HG03575 (cell line): ENCODE data around the gene RNF19B.
"Not testable (repeated sequence)": the region's sequence is repeated elsewhere in the genome, so short reads cannot be mapped to it uniquely, and the experiment has no call there.

Experiments used
- ATAC-seq: cut with Tn5 transposase; IDR thresholded peaks from one replicate; pipeline ENCODE4 v1.9.1; 2021; ENCODE audit not compliant: unreplicated experiment, insufficient number of reproducible peaks, low FRiP score; ENCODE audit errors: extremely low read depth

RNF19B gene

DNA sequence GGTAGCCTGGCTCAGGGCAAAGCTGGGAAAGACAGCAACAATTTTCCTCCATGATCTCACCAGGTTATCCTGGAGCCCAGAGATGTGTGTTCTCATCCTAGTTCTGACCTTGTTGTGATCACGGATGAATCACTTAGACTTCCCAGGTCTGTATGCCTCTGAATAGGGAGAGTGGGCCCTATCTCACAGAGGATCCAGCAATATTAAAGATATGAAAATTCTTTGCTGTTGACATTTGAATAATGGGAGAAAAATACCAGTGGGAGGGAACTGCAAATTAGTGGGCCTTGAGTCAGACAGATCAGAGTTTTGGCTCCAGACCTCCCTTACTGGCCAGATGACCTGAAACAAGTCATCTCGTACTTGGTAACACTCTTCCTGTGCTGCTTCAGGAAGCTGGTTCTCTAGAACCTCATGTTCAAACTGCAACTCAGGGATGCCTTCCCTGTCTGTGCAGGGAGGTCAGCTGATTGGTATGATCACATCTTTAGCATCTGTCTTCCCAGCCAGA lies 32.8 kb upstream of the RNF19B start:
- no peak for ATAC-seq

DNA sequence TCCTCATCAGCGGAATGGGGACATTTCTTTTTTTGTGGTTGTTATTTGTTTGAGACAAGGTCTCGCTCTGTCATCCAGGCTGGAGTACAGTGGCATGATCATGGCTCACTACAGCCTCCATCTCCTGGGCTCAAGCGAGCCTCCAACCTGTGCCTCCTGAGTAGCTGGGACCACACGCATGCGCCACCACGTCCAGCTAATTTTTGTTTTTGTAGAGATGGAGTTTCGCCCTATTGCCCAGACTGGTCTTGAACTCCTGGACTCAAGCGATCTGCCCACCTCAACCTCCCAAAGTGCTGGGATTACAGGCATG lies 28.7 kb upstream of the RNF19B start:
- ATAC-seq = not testable (repeated sequence)

GRCh38 chr1:32992489-32993323 lies 28.1 kb upstream of the RNF19B start:
- ATAC-seq = peak; percentile 46

DNA sequence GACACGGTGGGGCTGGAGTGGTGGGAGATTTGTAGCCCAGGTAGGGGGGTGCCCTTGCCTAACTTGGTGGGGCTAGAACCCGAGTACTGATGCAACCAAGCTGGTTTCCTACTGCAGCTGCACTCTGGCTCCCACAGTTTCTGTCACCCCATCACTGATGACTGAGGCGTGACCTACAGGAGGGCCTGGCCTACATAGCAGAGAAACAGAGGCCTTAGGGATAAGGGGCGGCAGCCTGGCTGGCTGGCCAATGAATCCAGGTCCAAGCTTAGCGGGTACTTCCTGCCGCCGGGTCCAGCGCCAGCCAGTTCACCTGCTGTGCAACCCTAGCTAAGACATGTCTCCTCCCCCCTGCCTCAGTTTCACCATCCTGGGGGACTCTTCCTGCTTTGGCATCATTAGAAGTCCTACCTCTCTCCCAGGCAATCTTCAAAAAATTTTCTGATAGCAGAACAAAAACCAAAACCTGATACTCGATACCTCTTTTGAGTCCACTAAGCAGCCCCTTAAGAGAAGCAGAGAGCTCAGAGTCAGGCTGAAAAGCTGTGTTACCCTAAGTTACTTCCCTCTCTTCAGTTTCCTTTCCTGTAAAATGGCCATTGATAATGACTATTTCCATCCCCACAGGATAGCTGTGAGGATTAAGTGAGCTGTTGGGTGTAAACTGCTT lies 27.3 kb upstream of the RNF19B start:
- no peak for ATAC-seq

- no peak for ATAC-seq
Observed at GRCh38 chr1:32991386-32991785, 26.8 kb upstream of the RNF19B start.

DNA sequence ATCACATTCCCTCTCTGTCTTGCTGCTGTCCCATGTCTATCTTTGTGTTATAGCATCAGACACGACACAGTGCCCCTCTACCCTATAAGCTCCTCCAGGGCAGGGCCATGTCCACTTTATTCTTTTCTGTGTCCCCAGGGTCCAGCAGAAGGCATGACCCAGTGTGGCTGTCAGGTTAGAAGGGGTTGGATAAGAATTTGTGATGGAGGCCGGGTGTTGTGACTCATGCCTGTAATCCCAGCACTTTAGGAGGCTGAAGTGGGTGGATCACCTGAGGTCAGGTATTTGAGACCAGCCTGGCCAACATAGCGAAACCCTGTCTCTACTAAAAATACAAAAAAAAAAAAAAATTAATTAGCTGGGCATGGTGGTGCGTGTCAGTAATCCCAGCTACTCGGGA lies 26.3 kb upstream of the RNF19B start:
- no peak for ATAC-seq

DNA sequence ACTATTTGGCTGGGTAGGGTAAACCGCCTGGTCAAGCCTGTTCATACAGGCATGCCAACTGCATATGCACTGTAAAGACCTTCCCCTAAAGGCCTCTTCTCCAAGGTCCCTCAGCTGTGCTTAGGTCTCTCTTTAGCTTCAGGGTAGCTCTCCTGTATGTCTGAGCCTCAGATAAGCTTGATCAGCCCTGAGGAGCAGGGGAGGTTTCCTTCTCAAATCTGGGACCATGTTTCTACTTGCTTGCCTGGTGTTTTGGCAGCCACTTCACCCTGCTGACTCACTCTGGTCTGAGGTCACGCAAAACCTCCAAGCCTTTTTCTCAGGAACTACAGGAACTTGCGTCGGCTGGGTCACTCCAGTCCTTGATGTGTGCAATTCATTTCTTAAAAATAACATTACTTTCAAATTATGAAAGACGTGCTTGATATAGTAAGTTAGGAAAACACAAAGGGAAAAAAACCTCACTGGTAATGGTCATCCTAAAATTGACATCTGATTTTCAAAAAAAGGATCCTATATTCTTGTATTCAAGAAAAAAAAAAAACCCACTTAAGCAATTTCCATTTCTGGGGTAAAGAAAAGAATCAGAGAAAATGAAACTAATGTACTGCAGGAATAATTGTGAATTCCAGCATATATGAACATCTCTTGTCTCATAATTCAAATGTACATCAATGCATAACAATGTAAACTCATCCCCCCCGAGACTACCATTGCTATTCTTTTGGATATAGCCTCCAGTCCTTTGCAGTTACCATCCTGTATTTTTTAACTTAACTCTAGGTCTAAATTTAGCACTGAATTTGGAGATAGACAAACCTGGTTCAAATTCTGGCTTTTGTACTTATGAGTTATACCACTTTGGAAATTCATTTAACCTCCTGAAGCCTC lies 24.8 kb upstream of the RNF19B start:
- no peak for ATAC-seq

GRCh38 chr1:32988665-32989064 lies 24.1 kb upstream of the RNF19B start:
- ATAC-seq = no peak

DNA sequence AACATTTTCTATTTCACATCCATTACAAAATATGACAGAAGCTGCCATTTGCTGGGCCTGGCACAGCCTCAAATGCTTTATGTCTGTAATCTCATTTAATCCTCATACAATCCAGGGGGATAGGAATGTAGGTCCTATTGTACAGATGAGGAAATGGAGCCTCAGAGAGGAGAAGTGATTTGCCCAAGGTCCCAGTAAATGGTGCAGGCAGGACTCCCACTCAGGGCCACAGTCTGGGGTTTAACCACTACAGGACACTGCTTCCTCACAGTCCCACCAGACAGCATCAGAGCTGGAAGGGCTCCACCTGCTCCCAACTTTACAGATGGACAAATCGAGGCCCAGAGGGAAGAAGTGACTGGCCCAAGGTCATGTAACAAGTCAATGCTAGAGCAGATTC lies 20.6 kb upstream of the RNF19B start:
- no peak for ATAC-seq

- ATAC-seq = no peak
Observed at GRCh38 chr1:32984455-32985171, 20.0 kb upstream of the RNF19B start.

GRCh38 chr1:32984090-32984454 lies 19.5 kb upstream of the RNF19B start:
- ATAC-seq = no peak

DNA sequence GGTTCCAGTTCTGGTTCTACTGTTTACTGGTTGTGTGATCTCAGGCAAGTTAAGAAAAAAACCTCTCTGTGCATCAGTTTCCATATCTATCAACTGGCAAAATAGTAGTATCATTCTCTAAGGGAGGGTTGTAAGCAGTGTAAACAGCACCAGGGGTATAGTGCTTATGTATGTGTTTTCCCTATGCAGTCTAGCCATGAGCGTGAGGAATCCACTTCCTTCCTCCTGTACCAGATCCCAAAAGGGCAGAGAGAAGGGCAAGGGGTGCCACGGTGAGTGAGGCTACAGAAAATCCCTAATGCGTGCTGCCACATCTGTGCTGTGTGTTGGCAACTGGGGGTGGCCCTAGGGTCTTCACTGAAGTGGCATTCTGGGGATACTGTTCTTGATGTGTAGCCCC lies 18.4 kb upstream of the RNF19B start:
- ATAC-seq = no peak

- ATAC-seq = peak; percentile 71
Observed at GRCh38 chr1:32981003-32981901, 16.6 kb upstream of the RNF19B start.

- ATAC-seq = no peak
Observed at GRCh38 chr1:32980080-32980479, 15.5 kb upstream of the RNF19B start.

GRCh38 chr1:32978854-32979253 lies 14.2 kb upstream of the RNF19B start:
- ATAC-seq = no peak

GRCh38 chr1:32977546-32978087 lies 13.0 kb upstream of the RNF19B start:
- no peak for ATAC-seq

DNA sequence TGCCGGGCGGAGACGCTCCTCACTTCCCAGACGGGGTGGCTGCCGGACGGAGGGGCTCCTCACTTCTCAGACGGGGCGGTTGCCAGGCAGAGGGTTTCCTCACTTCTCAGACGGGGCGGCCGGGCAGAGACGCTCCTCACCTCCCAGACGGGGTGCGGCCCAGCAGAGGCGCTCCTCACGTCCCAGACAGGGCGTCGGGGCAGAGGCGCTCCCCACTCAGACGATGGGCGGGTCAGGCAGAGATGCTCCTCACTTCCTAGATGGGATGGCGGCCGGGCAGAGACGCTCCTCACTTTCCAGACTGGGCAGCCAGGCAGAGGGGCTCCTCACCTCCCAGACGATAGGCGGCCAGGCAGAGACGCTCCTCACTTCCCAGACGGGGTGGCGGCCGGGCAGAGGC lies 10.4 kb upstream of the RNF19B start:
- ATAC-seq = not testable (repeated sequence)

DNA sequence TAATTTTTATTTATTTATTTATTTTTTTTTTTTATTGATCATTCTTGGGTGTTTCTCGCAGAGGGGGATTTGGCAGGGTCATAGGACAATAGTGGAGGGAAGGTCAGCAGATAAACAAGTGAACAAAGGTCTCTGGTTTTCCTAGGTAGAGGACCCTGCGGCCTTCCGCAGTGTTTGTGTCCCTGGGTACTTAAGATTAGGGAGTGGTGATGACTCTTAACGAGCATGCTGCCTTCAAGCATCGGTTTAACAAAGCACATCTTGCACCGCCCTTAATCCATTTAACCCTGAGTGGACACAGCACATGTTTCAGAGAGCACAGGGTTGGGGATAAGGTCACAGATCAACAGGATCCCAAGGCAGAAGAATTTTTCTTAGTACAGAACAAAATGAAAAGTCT lies 8.8 kb upstream of the RNF19B start:
- not testable (repeated sequence) for ATAC-seq
